ENCODE data around the gene FCHSD2. TPM values are rescaled to one million over a fixed set of nuclear protein-coding genes. Genes with fewer than 3 reads are reported as not detected.

Gene FCHSD2
- total RNA-seq, 2 experiments from 2014 or later = 53.3 to 60.1 TPM

DNA sequence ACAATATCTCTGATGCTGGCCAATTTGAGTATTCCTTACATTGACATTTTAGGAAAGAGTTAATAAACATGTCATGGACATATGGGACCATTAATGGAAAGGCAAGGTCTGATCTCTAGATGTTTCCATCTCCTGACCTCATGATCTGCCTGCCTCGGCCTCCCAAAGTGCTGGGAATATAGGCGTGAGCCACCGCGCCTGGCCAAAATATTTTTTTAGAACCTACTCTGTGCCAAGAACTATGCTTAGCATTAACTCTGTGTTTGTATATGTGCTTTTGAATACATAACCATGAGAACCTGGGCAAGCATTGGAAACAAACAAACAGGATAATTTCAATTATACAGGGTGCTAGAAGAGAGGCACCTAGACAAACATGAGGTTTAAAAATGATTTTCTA, 204.7 kb downstream of the FCHSD2 start:
- no peak for ATAC-seq (ENCODE audit: low read depth)

DNA sequence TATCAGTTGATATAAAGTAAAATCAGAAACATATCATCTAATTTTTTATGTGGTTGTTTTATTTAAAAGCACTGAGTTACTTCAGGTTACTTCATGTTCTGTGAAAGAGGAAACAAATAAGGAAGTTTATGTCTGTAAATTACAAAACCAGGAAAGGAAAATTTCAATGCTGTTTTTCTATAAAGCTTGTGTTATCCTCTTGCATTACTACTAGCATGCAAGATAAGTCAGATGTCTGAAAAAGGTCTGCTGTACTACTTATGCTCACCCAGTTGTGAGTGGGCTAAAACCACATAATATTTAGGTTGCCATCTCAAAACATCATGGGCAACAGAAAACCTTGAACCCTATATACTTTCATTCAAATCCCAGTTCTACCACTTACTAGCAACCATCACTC, 206.4 kb downstream of the FCHSD2 start:
- H3K27ac Mint-ChIP-seq = no peak overlapping the region
- ATAC-seq (ENCODE audit: low read depth) = no peak
- no peak overlapping the region for H3K4me3 Mint-ChIP-seq
- H3K36me3 Mint-ChIP-seq = peaks cover 13% of the 10 kb centered on the region
- DNase-seq = no peak
- POLR2A ChIA-PET = no interaction called here
- H3K27me3 Mint-ChIP-seq = no peaks in the 10 kb centered on the region
- no peaks in the 10 kb centered on the region for H3K4me1 Mint-ChIP-seq
- no peaks in the 10 kb centered on the region for H3K9me3 Mint-ChIP-seq

More for the DNA sequence above, 204.7 kb downstream of the FCHSD2 start:
- Mint-ChIP-seq H3K36me3 (peaks cover 18% of the 10 kb centered on the region), H3K4me3 (no peak overlapping the region), H3K27ac (no peak overlapping the region), H3K4me1 (no peaks in the 10 kb centered on the region), H3K9me3 (no peaks in the 10 kb centered on the region), H3K27me3 (no peaks in the 10 kb centered on the region)
- no peak for DNase-seq
- POLR2A ChIA-PET = no interaction called here

GRCh38 chr11:72932132-72932570, 210.0 kb downstream of the FCHSD2 start:
- no peaks in the 10 kb centered on the region for H3K27me3 Mint-ChIP-seq
- no peaks in the 10 kb centered on the region for H3K9me3 Mint-ChIP-seq
- no peak overlapping the region for H3K27ac Mint-ChIP-seq
- H3K4me3 Mint-ChIP-seq = no peak overlapping the region
- DNase-seq (no peak), ATAC-seq (ENCODE audit: low read depth) (no peak)
- POLR2A ChIA-PET = no interaction called here
- peaks cover 4% of the 10 kb centered on the region for H3K4me1 Mint-ChIP-seq
- H3K36me3 Mint-ChIP-seq = peaks cover 4% of the 10 kb centered on the region

DNA sequence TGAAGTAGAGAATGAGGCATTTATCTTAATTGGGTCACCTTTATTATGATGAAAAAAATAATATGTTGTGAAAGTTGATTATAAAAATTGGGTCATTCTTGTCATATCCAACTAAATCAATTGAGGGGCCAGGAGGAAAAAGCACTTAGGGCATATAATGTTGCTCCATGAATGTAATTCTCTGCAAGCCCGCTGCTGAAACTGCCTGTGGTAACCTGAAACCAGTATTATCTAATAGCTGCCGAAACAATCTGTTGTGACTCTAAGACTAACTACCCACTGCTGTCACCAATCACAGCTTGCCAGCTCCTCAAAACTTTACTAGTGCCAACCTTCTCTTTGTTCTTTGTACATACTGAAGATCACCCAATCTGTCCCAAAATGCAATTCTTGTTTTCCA, 212.1 kb downstream of the FCHSD2 start:
- H3K4me3 Mint-ChIP-seq = no peak overlapping the region

GRCh38 chr11:72929256-72929655, 212.9 kb downstream of the FCHSD2 start:
- Mint-ChIP-seq H3K4me3 (no peak overlapping the region), H3K36me3 (peaks cover 2% of the 10 kb centered on the region), H3K27me3 (no peaks in the 10 kb centered on the region), H3K4me1 (peaks cover 4% of the 10 kb centered on the region), H3K9me3 (no peaks in the 10 kb centered on the region), H3K27ac (no peak overlapping the region)
- POLR2A ChIA-PET = no interaction called here
- DNase-seq (no peak), ATAC-seq (ENCODE audit: low read depth) (no peak)

More for the DNA sequence above, 212.1 kb downstream of the FCHSD2 start:
- Mint-ChIP-seq H3K27ac (no peak overlapping the region), H3K9me3 (no peaks in the 10 kb centered on the region), H3K27me3 (no peaks in the 10 kb centered on the region), H3K4me1 (peaks cover 4% of the 10 kb centered on the region), H3K36me3 (peaks cover 4% of the 10 kb centered on the region)
- no peak for DNase-seq
- POLR2A ChIA-PET = no interaction called here
- no peak for ATAC-seq (ENCODE audit: low read depth)

GRCh38 chr11:72927380-72927779, 214.7 kb downstream of the FCHSD2 start:
- peaks cover 4% of the 10 kb centered on the region for H3K4me1 Mint-ChIP-seq
- H3K27me3 Mint-ChIP-seq = no peaks in the 10 kb centered on the region
- peaks cover 2% of the 10 kb centered on the region for H3K36me3 Mint-ChIP-seq
- DNase-seq (no peak), ATAC-seq (ENCODE audit: low read depth) (no peak)
- H3K4me3 Mint-ChIP-seq = no peak overlapping the region
- no peak overlapping the region for H3K27ac Mint-ChIP-seq
- no peaks in the 10 kb centered on the region for H3K9me3 Mint-ChIP-seq
- POLR2A ChIA-PET = no interaction called here

- ATAC-seq (ENCODE audit: low read depth) (no peak), DNase-seq (no peak)
- Mint-ChIP-seq H3K4me3 (no peak overlapping the region), H3K4me1 (peaks cover 4% of the 10 kb centered on the region), H3K36me3 (peaks cover 4% of the 10 kb centered on the region), H3K27me3 (no peaks in the 10 kb centered on the region), H3K9me3 (no peaks in the 10 kb centered on the region), H3K27ac (no peak overlapping the region)
- POLR2A ChIA-PET = interaction anchor here (0.7 kb wide), 1 partner anchor 217 kb away, joined by 3 read pairs; no protein-coding TSS in a partner anchor
These were observed 216.0 kb downstream of the FCHSD2 start for GRCh38 chr11:72926076-72926475.

GRCh38 chr11:72925656-72926055, 216.5 kb downstream of the FCHSD2 start:
- ATAC-seq (ENCODE audit: low read depth) (no peak), DNase-seq (no peak)
- H3K36me3 Mint-ChIP-seq = peaks cover 4% of the 10 kb centered on the region
- POLR2A ChIA-PET = no interaction called here
- no peaks in the 10 kb centered on the region for H3K27me3 Mint-ChIP-seq
- H3K27ac Mint-ChIP-seq = no peak overlapping the region
- no peak overlapping the region for H3K4me3 Mint-ChIP-seq
- no peaks in the 10 kb centered on the region for H3K9me3 Mint-ChIP-seq
- peaks cover 4% of the 10 kb centered on the region for H3K4me1 Mint-ChIP-seq

DNA sequence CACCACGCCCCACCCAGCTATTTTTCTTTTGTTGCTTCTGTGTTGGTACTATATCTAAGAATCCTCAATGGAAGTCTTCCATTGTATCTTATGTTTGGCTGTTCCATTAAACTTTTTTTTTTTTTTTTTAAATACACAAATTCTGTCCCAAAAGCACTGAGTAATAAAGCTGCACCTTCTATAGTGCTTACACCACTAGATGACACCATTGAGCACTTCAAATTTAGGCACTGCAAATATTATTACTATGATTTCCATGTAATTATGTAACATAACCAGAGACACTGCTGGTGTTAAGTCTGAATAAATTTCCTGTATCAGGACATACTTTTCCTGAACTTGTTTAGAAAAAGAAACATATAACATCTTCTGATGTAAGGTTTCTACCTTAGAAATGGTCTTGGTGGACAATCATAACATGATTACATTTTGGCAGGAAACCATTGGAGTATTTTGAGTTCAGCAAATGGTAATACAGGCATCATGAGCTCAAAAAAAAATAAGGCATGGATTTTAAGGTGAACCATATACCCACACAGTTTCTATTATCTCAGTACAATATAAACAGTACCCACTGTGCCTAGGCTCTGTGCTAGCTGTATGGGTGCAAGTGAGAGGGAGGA, 217.4 kb downstream of the FCHSD2 start:
- ATAC-seq (ENCODE audit: low read depth) (no peak), DNase-seq (no peak)
- H3K27ac Mint-ChIP-seq = no peak overlapping the region

DNA sequence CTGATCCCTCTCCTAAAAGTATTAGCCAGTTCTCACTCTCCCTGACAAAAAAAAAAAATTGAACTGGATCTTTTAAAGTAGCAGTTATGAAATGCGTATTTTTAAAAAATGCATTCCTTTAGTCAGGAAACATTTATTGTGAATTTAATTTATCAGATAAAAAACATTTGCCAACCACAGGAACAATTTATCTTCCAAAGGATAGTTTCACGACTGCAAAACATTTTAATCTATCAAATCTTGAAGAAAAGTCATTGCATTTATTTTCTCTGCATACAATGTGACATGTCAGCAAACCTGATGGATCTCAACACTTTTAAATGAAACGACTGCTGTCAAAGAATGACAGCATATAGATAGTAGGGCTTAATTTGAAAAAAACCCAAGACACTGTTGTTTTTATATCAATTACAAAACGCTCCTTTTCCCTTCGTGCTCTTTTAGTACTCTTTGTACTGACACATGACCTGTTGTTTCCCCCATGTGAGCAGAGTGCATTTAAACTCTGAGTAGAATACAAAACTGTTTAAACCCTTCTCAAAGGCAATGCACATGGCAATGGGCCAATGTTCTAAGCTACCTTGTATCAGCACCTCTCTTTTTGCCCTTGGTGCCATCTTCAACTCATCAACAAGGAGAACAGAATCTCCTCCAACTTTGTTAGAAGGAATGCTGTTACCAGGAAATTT, 220.9 kb downstream of the FCHSD2 start:
- Mint-ChIP-seq H3K9me3 (no peaks in the 10 kb centered on the region), H3K27ac (no peak overlapping the region), H3K4me3 (no peak overlapping the region), H3K27me3 (no peaks in the 10 kb centered on the region), H3K36me3 (peaks cover 21% of the 10 kb centered on the region), H3K4me1 (no peaks in the 10 kb centered on the region)
- ATAC-seq (ENCODE audit: low read depth) = no peak
- POLR2A ChIA-PET = no interaction called here
- DNase-seq = no peak

More for the DNA sequence above, 217.4 kb downstream of the FCHSD2 start:
- Mint-ChIP-seq H3K9me3 (no peaks in the 10 kb centered on the region), H3K27me3 (no peaks in the 10 kb centered on the region), H3K4me1 (peaks cover 4% of the 10 kb centered on the region), H3K4me3 (no peak overlapping the region), H3K36me3 (peaks cover 7% of the 10 kb centered on the region)
- POLR2A ChIA-PET = interaction anchor here (0.6 kb wide), 2 partner anchors 204 to 493 kb away, joined by 3 read pairs; no protein-coding TSS in a partner anchor

GRCh38 chr11:72920001-72920400, 222.1 kb downstream of the FCHSD2 start:
- no peak for ATAC-seq (ENCODE audit: low read depth)
- Mint-ChIP-seq H3K4me3 (no peak overlapping the region), H3K9me3 (peaks cover 2% of the 10 kb centered on the region), H3K4me1 (no peaks in the 10 kb centered on the region), H3K27me3 (no peaks in the 10 kb centered on the region), H3K36me3 (peaks cover 30% of the 10 kb centered on the region), H3K27ac (no peak overlapping the region)
- no peak for DNase-seq
- POLR2A ChIA-PET = no interaction called here

DNA sequence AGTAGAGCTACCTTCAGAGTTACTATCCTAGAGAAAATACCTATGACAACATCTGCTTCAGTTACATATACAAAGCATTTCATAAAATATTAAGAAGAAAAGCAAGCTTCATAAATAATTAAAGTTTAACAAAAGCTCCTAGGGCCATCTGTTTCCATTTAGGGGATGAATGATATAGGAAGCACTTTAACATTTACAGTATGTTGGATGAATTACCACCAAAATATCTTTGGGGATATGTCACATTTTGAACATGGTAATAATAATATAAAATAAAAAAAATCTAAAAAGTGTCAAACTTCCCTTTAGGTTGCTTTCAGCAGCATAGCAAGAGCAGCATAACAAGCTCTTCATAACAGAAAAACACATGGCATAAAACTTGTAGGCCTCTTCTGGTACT, 223.3 kb downstream of the FCHSD2 start:
- Mint-ChIP-seq H3K27ac (no peak overlapping the region), H3K27me3 (no peaks in the 10 kb centered on the region), H3K4me1 (no peaks in the 10 kb centered on the region), H3K9me3 (peaks cover 7% of the 10 kb centered on the region), H3K4me3 (no peak overlapping the region), H3K36me3 (peaks cover 38% of the 10 kb centered on the region)
- ATAC-seq (ENCODE audit: low read depth) (no peak), DNase-seq (no peak)
- POLR2A ChIA-PET = no interaction called here

- H3K27ac Mint-ChIP-seq = no peak overlapping the region
- H3K4me1 Mint-ChIP-seq = no peaks in the 10 kb centered on the region
- peaks cover 26% of the 10 kb centered on the region for H3K9me3 Mint-ChIP-seq
- ATAC-seq (ENCODE audit: low read depth) (no peak), DNase-seq (no peak)
- H3K36me3 Mint-ChIP-seq = peaks cover 70% of the 10 kb centered on the region
- no peak overlapping the region for H3K4me3 Mint-ChIP-seq
- H3K27me3 Mint-ChIP-seq = no peaks in the 10 kb centered on the region
- POLR2A ChIA-PET = no interaction called here
These were observed 229.9 kb downstream of the FCHSD2 start for GRCh38 chr11:72912253-72912652.

All from activated naive CD8-positive, alpha-beta T cell treated with anti-CD3 and anti-CD28 coated beads, Interleukin-2, amount 10 ng/mL, durations not matched to agents 7 days and 5 days (primary cell).